Activated T-helper 17 cell treated with anti-CD3 and anti-CD28 coated beads, Interleukin-2, amount 50 U/mL, for 72 hours (primary cell): Measurements from ENCODE around the gene ELAPOR1. TPM values are rescaled to one million over a fixed set of nuclear protein-coding genes. Genes with fewer than 3 reads are reported as not detected.

Experiments used
- ATAC-seq: fragments of 150-1000 bp; cut with Tn5 transposase; replicated peaks from 2 replicates; pipeline ENCODE4 v1.10.0; 2021; ENCODE audit warnings: mild to moderate bottlenecking, moderate library complexity
- H3K27ac Mint-ChIP-seq: one replicate; pipeline ENCODE4 v1.8.0; 2022; ENCODE audit warnings: mixed read lengths
- H3K27me3 Mint-ChIP-seq: one replicate; pipeline ENCODE4 v1.8.0; 2022; ENCODE audit warnings: mixed read lengths
- H3K36me3 Mint-ChIP-seq: one replicate; pipeline ENCODE4 v1.8.0; 2022; ENCODE audit warnings: low read depth, mild to moderate bottlenecking, mixed read lengths
- H3K4me1 Mint-ChIP-seq: one replicate; pipeline ENCODE4 v1.8.0; 2022; ENCODE audit warnings: mixed read lengths
- H3K4me3 Mint-ChIP-seq: one replicate; pipeline ENCODE4 v1.8.0; 2022; ENCODE audit warnings: mild to moderate bottlenecking, mixed read lengths
- H3K9me3 Mint-ChIP-seq: one replicate; pipeline ENCODE4 v1.8.0; 2022; ENCODE audit warnings: mixed read lengths
- total RNA-seq, 2 donors: library from RNA; stranded (reverse); gene quantifications; one replicate each; pipeline ENCODE4 v1.2.3, GENCODE V29; 2022

The ELAPOR1 gene
- total RNA-seq, 2 donors from 2014 or later, result 3.9 to 33.3 TPM

- Mint-ChIP-seq H3K4me3 (peak overlapping the region; percentile 73), H3K27me3 (no peaks in the 10 kb centered on the region), H3K4me1 (peaks cover 20% of the 10 kb centered on the region), H3K36me3 (peaks cover 6% of the 10 kb centered on the region), H3K9me3 (no peaks in the 10 kb centered on the region), H3K27ac (peak overlapping the region; percentile 84)
- peak; percentile 84 for ATAC-seq
These were observed 48.1 kb downstream of the ELAPOR1 start for GRCh38 chr1:109161858-109162606.

GRCh38 chr1:109162626-109163025 is 48.7 kb downstream of the ELAPOR1 start:
- no peaks in the 10 kb centered on the region for H3K9me3 Mint-ChIP-seq
- peaks cover 11% of the 10 kb centered on the region for H3K36me3 Mint-ChIP-seq
- no peaks in the 10 kb centered on the region for H3K27me3 Mint-ChIP-seq
- H3K4me3 Mint-ChIP-seq, result peak overlapping the region; percentile 73
- H3K27ac Mint-ChIP-seq, result no peak overlapping the region
- H3K4me1 Mint-ChIP-seq, result peaks cover 20% of the 10 kb centered on the region
- peak; percentile 56 for ATAC-seq

- no peak overlapping the region for H3K27ac Mint-ChIP-seq
- no peaks in the 10 kb centered on the region for H3K27me3 Mint-ChIP-seq
- H3K36me3 Mint-ChIP-seq, result peaks cover 20% of the 10 kb centered on the region
- no peak overlapping the region for H3K4me3 Mint-ChIP-seq
- no peak for ATAC-seq
- peaks cover 20% of the 10 kb centered on the region for H3K4me1 Mint-ChIP-seq
- no peaks in the 10 kb centered on the region for H3K9me3 Mint-ChIP-seq
These were observed 49.6 kb downstream of the ELAPOR1 start for GRCh38 chr1:109163551-109163950.

Other genes starting within 250 kb of the ELAPOR1 start
- 10 to 100 TPM; 24.1 to 30.5 TPM for gene GPSM2, start 237.1 kb upstream of the ELAPOR1 start, total RNA-seq
- gene CLCC1, start 150.6 kb upstream of the ELAPOR1 start, total RNA-seq, result 10 to 100 TPM; 14.3 to 19.8 TPM
- gene WDR47, start 72.0 kb upstream of the ELAPOR1 start, total RNA-seq, result 10 to 100 TPM in 1 of 2 donors, 1 to 10 TPM in 1; 7.9 to 11.1 TPM
- 10 to 100 TPM; 18.3 to 27.4 TPM for gene TAF13, start 38.1 kb upstream of the ELAPOR1 start, total RNA-seq
- 10 to 100 TPM; 26.8 to 51.9 TPM for gene TMEM167B, start 23.4 kb upstream of the ELAPOR1 start, total RNA-seq
- 100 to 1,000 TPM; 116 to 168 TPM for gene SARS1, start 99.8 kb downstream of the ELAPOR1 start, total RNA-seq
- 1 to 10 TPM in 1 of 2 donors, under 1 TPM in 1; 0.77 to 1.3 TPM for gene CELSR2, start 135.4 kb downstream of the ELAPOR1 start, total RNA-seq
- gene PSRC1, start 169.0 kb downstream of the ELAPOR1 start, total RNA-seq, result 10 to 100 TPM; 17.5 to 20.3 TPM
- not detected for gene MYBPHL, start 192.9 kb downstream of the ELAPOR1 start, total RNA-seq